Natural killer cell (primary cell): ENCODE data around the gene FOXJ3. TPM values are rescaled to one million over a fixed set of nuclear protein-coding genes. Genes with fewer than 3 reads are reported as not detected.

ENCODE experiments used
- ATAC-seq, 3 donors: fragments of 150-1000 bp in 2 of 3; fragments of 200-7000 bp in 1 of 3; cut with Tn5 transposase; 1 replicate in 1 of 3; 2 replicates in 2 of 3; pipeline ENCODE4 v1.10.0; 2021; ENCODE audit warnings: mild to moderate bottlenecking in 2 of 3, moderate library complexity in 2 of 3
- DNase-seq, 2 donors: peaks; one replicate each; pipeline versions ENCODE4 v3.0.0 to v3.0.0-alpha.2; 2013 to 2021; ENCODE audit warnings: mixed read lengths in 1 of 2
- H3K27ac ChIP-seq: one replicate; pipeline ENCODE4 v1.5.1; 2013; ENCODE audit warnings: mild to moderate bottlenecking, low read length
- H3K27me3 ChIP-seq: one replicate; pipeline ENCODE4 v1.6.1; 2013; ENCODE audit warnings: low read length; ENCODE audit not compliant: control insufficient read depth, insufficient read depth
- H3K36me3 ChIP-seq: one replicate; pipeline ENCODE4 v1.6.1; 2013; ENCODE audit warnings: low read length; ENCODE audit not compliant: control insufficient read depth, insufficient read depth
- H3K4me1 ChIP-seq: one replicate; pipeline ENCODE4 v1.6.1; 2013; ENCODE audit warnings: low read length; ENCODE audit not compliant: control insufficient read depth, insufficient read depth
- H3K4me3 ChIP-seq: one replicate; pipeline ENCODE4 v1.5.1; 2013; ENCODE audit warnings: low read length
- H3K9me3 ChIP-seq: one replicate; pipeline ENCODE4 v1.6.1; 2013; ENCODE audit warnings: low read length; ENCODE audit not compliant: control insufficient read depth, insufficient read depth
- H3K27ac Mint-ChIP-seq, 2 donors: one replicate each; pipeline ENCODE4 v1.8.0; 2022; ENCODE audit warnings: mild to moderate bottlenecking in 2 of 2, mixed read lengths in 2 of 2, moderate library complexity in 1 of 2
- H3K27me3 Mint-ChIP-seq, 2 donors: one replicate each; pipeline ENCODE4 v1.8.0; 2022; ENCODE audit warnings: low read depth in 2 of 2, mixed read lengths in 2 of 2
- H3K36me3 Mint-ChIP-seq: one replicate; pipeline ENCODE4 v1.8.0; 2022; ENCODE audit warnings: mixed read lengths
- H3K4me1 Mint-ChIP-seq, 2 donors: one replicate each; pipeline ENCODE4 v1.8.0; 2022; ENCODE audit warnings: mixed read lengths in 2 of 2
- H3K4me3 Mint-ChIP-seq: one replicate; pipeline ENCODE4 v1.8.0; 2022; ENCODE audit warnings: mild to moderate bottlenecking, moderate library complexity, mixed read lengths
- H3K9me3 Mint-ChIP-seq, 2 donors: one replicate each; pipeline ENCODE4 v1.8.0; 2022; ENCODE audit warnings: mixed read lengths in 2 of 2
- CTCF ChIP-seq: fragments of 200-600 bp; IDR thresholded peaks from one replicate; pipeline ENCODE4 v1.8.0; 2022; ENCODE audit warnings: antibody characterized with exemption
- WGBS: methylation state at CpG from one replicate; pipeline ENCODE4 v1.1.7; 2013; ENCODE audit warnings: missing lambda C conversion rate; ENCODE audit not compliant: insufficient coverage; 5-methylcytosine and 5-hydroxymethylcytosine counted together
- intact Hi-C: fragments of 100-400 bp; cut with micrococcal nuclease; formaldehyde crosslinking; loops from one replicate; pipeline ENCODE4 v1.14.2; 2022
- total RNA-seq, 4 donors: library from RNA; stranded (reverse); fragments of 120-200 nt in 1 of 4; gene quantifications; one replicate each; pipeline versions ENCODE4 v1.2.3 to v1.2.4, GENCODE V29; 2013 to 2022

Gene FOXJ3
- total RNA-seq, 3 donors from 2014 or later (not counting 1 experiment from before 2014, with no cell fraction given), result 81.9 to 93.8 (median 82.5) TPM

- Histone ChIP-seq H3K27ac (no peak overlapping the region), H3K27me3 (no peaks in the 10 kb centered on the region), H3K4me3 (no peak overlapping the region), H3K4me1 (no peaks in the 10 kb centered on the region), H3K9me3 (no peaks in the 10 kb centered on the region), H3K36me3 (no peaks in the 10 kb centered on the region)
- Mint-ChIP-seq H3K9me3 (no peaks in the 10 kb centered on the region), H3K4me3 (no peak overlapping the region), H3K27ac (no peak overlapping the region), H3K27me3 (peaks cover 9 to 39% of the 10 kb centered on the region in 2 donors), H3K36me3 (no peaks in the 10 kb centered on the region), H3K4me1 (no peaks in the 10 kb centered on the region)
- intact Hi-C loops, result no loop called here
- 89% methylated on average over 5 of the region's 6 CpGs for WGBS
- DNase-seq (no peak), ATAC-seq (no peak)
- no peak for TF ChIP-seq CTCF
Measured at GRCh38 chr1:42364089-42364488, 29.1 kb upstream of the FOXJ3 start.

GRCh38 chr1:42359466-42359865 lies 24.4 kb upstream of the FOXJ3 start:
- H3K4me1 ChIP-seq, result no peaks in the 10 kb centered on the region
- Mint-ChIP-seq H3K27me3 (peaks cover 4 to 27% of the 10 kb centered on the region in 2 donors), H3K4me3 (no peak overlapping the region), H3K36me3 (no peaks in the 10 kb centered on the region), H3K4me1 (no peaks in the 10 kb centered on the region), H3K9me3 (no peaks in the 10 kb centered on the region), H3K27ac (no peak overlapping the region)
- ATAC-seq, result no peak
- DNase-seq, result no peak
- no peak for TF ChIP-seq CTCF
- no peak overlapping the region for H3K27ac ChIP-seq
- H3K36me3 ChIP-seq, result no peaks in the 10 kb centered on the region
- 87% methylated on average over 1 of the region's 1 CpG for WGBS
- H3K27me3 ChIP-seq, result no peaks in the 10 kb centered on the region
- intact Hi-C loops, result no loop called here
- no peaks in the 10 kb centered on the region for H3K9me3 ChIP-seq
- no peak overlapping the region for H3K4me3 ChIP-seq

GRCh38 chr1:42358791-42359190 lies 23.8 kb upstream of the FOXJ3 start:
- H3K27ac Mint-ChIP-seq, result no peak overlapping the region
- no peaks in the 10 kb centered on the region for H3K9me3 ChIP-seq
- WGBS, result no CpG with 5 or more reads among the region's 3 CpGs
- no peaks in the 10 kb centered on the region for H3K36me3 Mint-ChIP-seq
- no peak overlapping the region for H3K27ac ChIP-seq
- peaks cover 4 to 27% of the 10 kb centered on the region in 2 donors for H3K27me3 Mint-ChIP-seq
- TF ChIP-seq CTCF, result no peak
- no peak overlapping the region for H3K4me3 ChIP-seq
- no peaks in the 10 kb centered on the region for H3K27me3 ChIP-seq
- ATAC-seq (no peak), DNase-seq (no peak)
- H3K36me3 ChIP-seq, result no peaks in the 10 kb centered on the region
- no peaks in the 10 kb centered on the region for H3K9me3 Mint-ChIP-seq
- intact Hi-C loops, result no loop called here
- H3K4me1 Mint-ChIP-seq, result no peaks in the 10 kb centered on the region
- no peak overlapping the region for H3K4me3 Mint-ChIP-seq
- H3K4me1 ChIP-seq, result no peaks in the 10 kb centered on the region

- intact Hi-C loops, result no loop called here
- Mint-ChIP-seq H3K9me3 (no peaks in the 10 kb centered on the region), H3K36me3 (no peaks in the 10 kb centered on the region), H3K27ac (no peak overlapping the region), H3K4me1 (no peaks in the 10 kb centered on the region), H3K27me3 (peaks cover 20 to 54% of the 10 kb centered on the region in 2 donors), H3K4me3 (no peak overlapping the region)
- DNase-seq (no peak), ATAC-seq (no peak)
- WGBS, result 24% methylated on average over 1 of the region's 1 CpG
- Histone ChIP-seq H3K27ac (no peak overlapping the region), H3K27me3 (peaks cover 7% of the 10 kb centered on the region), H3K36me3 (no peaks in the 10 kb centered on the region), H3K4me1 (no peaks in the 10 kb centered on the region), H3K9me3 (no peaks in the 10 kb centered on the region), H3K4me3 (no peak overlapping the region)
- no peak for TF ChIP-seq CTCF
Measured at GRCh38 chr1:42350086-42350485, 15.1 kb upstream of the FOXJ3 start.
